GM21717 (cell line): ENCODE results near the gene FAM114A1.
"Not testable (repeated sequence)": the region's sequence is repeated elsewhere in the genome, so short reads cannot be mapped to it uniquely, and the experiment has no call there.

ENCODE experiments used
- ATAC-seq: cut with Tn5 transposase; IDR thresholded peaks from one replicate; pipeline ENCODE4 v1.9.1; 2021; ENCODE audit warnings: mild to moderate bottlenecking, moderate library complexity; ENCODE audit not compliant: unreplicated experiment

FAM114A1 gene

GRCh38 chr4:38928974-38929373 lies 61.4 kb downstream of the FAM114A1 start:
- ATAC-seq: no peak

- ATAC-seq: no peak
Observed at GRCh38 chr4:38930204-38930603, 62.6 kb downstream of the FAM114A1 start.

GRCh38 chr4:38930707-38931106 lies 63.1 kb downstream of the FAM114A1 start:
- ATAC-seq: no peak

GRCh38 chr4:38931125-38931524 lies 63.5 kb downstream of the FAM114A1 start:
- ATAC-seq: no peak

GRCh38 chr4:38935391-38936073 lies 67.9 kb downstream of the FAM114A1 start:
- ATAC-seq: no peak

GRCh38 chr4:38939165-38939564 lies 71.6 kb downstream of the FAM114A1 start:
- ATAC-seq: peak; percentile 79

GRCh38 chr4:38940476-38940875 lies 72.9 kb downstream of the FAM114A1 start:
- no peak for ATAC-seq

- not testable (repeated sequence) for ATAC-seq
Observed at GRCh38 chr4:38941906-38942305, 74.3 kb downstream of the FAM114A1 start.

- ATAC-seq: no peak
Observed at GRCh38 chr4:38943343-38943742, 75.7 kb downstream of the FAM114A1 start.

- no peak for ATAC-seq
Observed at GRCh38 chr4:38944440-38944839, 76.8 kb downstream of the FAM114A1 start.

- no peak for ATAC-seq
Observed at GRCh38 chr4:38946919-38947318, 79.3 kb downstream of the FAM114A1 start.

- no peak for ATAC-seq
Observed at GRCh38 chr4:38948551-38948950, 80.9 kb downstream of the FAM114A1 start.

- no peak for ATAC-seq
Observed at GRCh38 chr4:38949411-38950051, 81.9 kb downstream of the FAM114A1 start.

- no peak for ATAC-seq
Observed at GRCh38 chr4:38950159-38950558, 82.6 kb downstream of the FAM114A1 start.

GRCh38 chr4:38950734-38951133 lies 83.1 kb downstream of the FAM114A1 start:
- no peak for ATAC-seq

- ATAC-seq: no peak
Observed at GRCh38 chr4:38951598-38951997, 84.0 kb downstream of the FAM114A1 start.

GRCh38 chr4:38952017-38952416 lies 84.4 kb downstream of the FAM114A1 start:
- ATAC-seq: no peak

- ATAC-seq: no peak
Observed at GRCh38 chr4:38954727-38955126, 87.1 kb downstream of the FAM114A1 start.

- ATAC-seq: no peak
Observed at GRCh38 chr4:38955957-38956356, 88.4 kb downstream of the FAM114A1 start.

GRCh38 chr4:38957261-38957815 lies 89.7 kb downstream of the FAM114A1 start:
- no peak for ATAC-seq

- ATAC-seq: no peak
Observed at GRCh38 chr4:38957893-38958292, 90.3 kb downstream of the FAM114A1 start.

GRCh38 chr4:38958453-38959190 lies 91.0 kb downstream of the FAM114A1 start:
- no peak for ATAC-seq
